Measurements from ENCODE around the gene SH2D1A.
A peak's percentile ranks its signal among the peaks of the same experiment; 100 is the strongest.
"Not testable (repeated sequence)": the region's sequence is repeated elsewhere in the genome, so short reads cannot be mapped to it uniquely, and the experiment has no call there.

SH2D1A gene

GRCh38 chrX:124346117-124346876 lies at the start of gene SH2D1A:
Gene SH2D1A, plus strand, starts transcription at chrX:124346563. Its CDS starts 80 bp downstream, at chrX:124346643.
- DNase-seq = peak; percentile 15

GRCh38 chrX:124299323-124299722 lies 47.0 kb upstream of the SH2D1A start:
- DNase-seq = not testable (repeated sequence)

GRCh38 chrX:124300405-124300804 lies 46.0 kb upstream of the SH2D1A start:
- no peak for DNase-seq

GRCh38 chrX:124307253-124307907 lies 39.0 kb upstream of the SH2D1A start:
- no peak for DNase-seq

- DNase-seq = no peak
These were observed 20.6 kb upstream of the SH2D1A start for GRCh38 chrX:124325732-124326131.

- no peak for DNase-seq
These were observed 17.6 kb upstream of the SH2D1A start for GRCh38 chrX:124328765-124329164.

- DNase-seq = no peak
These were observed 13.6 kb upstream of the SH2D1A start, which contains the start of gene TEX13D for GRCh38 chrX:124332481-124333424. Gene TEX13D, plus strand, starts transcription at chrX:124332660. Its CDS starts 258 bp downstream, at chrX:124332918.

GRCh38 chrX:124333862-124334261 lies 12.5 kb upstream of the SH2D1A start:
- no peak for DNase-seq

GRCh38 chrX:124334555-124334954 lies 11.8 kb upstream of the SH2D1A start:
- DNase-seq = not testable (repeated sequence)

GRCh38 chrX:124335598-124335997 lies 10.8 kb upstream of the SH2D1A start:
- no peak for DNase-seq

GRCh38 chrX:124337916-124338315 lies 8.4 kb upstream of the SH2D1A start:
- no peak for DNase-seq

- DNase-seq = no peak
These were observed 7.4 kb upstream of the SH2D1A start for GRCh38 chrX:124338733-124339514.

GRCh38 chrX:124341396-124342132 lies 4.8 kb upstream of the SH2D1A start:
- DNase-seq = no peak

- no peak for DNase-seq
These were observed 4.0 kb upstream of the SH2D1A start for GRCh38 chrX:124342174-124342867.

- no peak for DNase-seq
These were observed 3.3 kb upstream of the SH2D1A start for GRCh38 chrX:124343016-124343415.

GRCh38 chrX:124344246-124344645 lies 2.1 kb upstream of the SH2D1A start:
- no peak for DNase-seq

GRCh38 chrX:124346877-124347241 lies 496 bp downstream of the SH2D1A start:
- no peak for DNase-seq

GRCh38 chrX:124347242-124347641 lies 879 bp downstream of the SH2D1A start:
- peak; percentile 45 for DNase-seq

GRCh38 chrX:124348182-124348581 lies 1.8 kb downstream of the SH2D1A start:
- DNase-seq = no peak

- DNase-seq = no peak
These were observed 2.6 kb downstream of the SH2D1A start for GRCh38 chrX:124348885-124349453.

- DNase-seq = no peak
These were observed 8.3 kb downstream of the SH2D1A start for GRCh38 chrX:124354648-124355047.

Measured in activated CD4-positive, alpha-beta T cell treated with anti-CD3 and anti-CD28 coated beads for 48 hours (primary cell).